CD14-positive monocyte (primary cell): ENCODE results near the gene RUSC2. TPM values are rescaled to one million over a fixed set of nuclear protein-coding genes. Genes with fewer than 3 reads are reported as not detected.

ENCODE experiments used
- DNase-seq, 3 donors: peaks; one replicate each; pipeline ENCODE4 v3.0.0-alpha.2; 2011 to 2022
- H2AFZ ChIP-seq: 2 replicates; pipeline ENCODE4 v1.6.0; 2012; ENCODE audit warnings: mild to moderate bottlenecking, low read depth, low read length, inconsistent platforms; ENCODE audit not compliant: insufficient read depth, poor library complexity, severe bottlenecking
- H3K27ac ChIP-seq, 2 donors: 1 replicate in 1 of 2; 2 replicates in 1 of 2; pipeline ENCODE4 v1.5.1; 2012 to 2013; ENCODE audit warnings: low read length in 2 of 2, control low read depth in 1 of 2, inconsistent platforms in 1 of 2, low read depth in 1 of 2, mild to moderate bottlenecking in 1 of 2
- H3K27me3 ChIP-seq, 2 donors: one replicate each; pipeline versions ENCODE4 v1.6.0 to v1.6.1; 2011 to 2013; ENCODE audit warnings: low read length in 2 of 2; ENCODE audit not compliant: control insufficient read depth in 2 of 2, insufficient read depth in 2 of 2
- H3K36me3 ChIP-seq, 2 donors: replicated peaks in 1 of 2; 1 replicate in 1 of 2; 2 replicates in 1 of 2; pipeline versions ENCODE4 v1.5.1 to v1.6.1; 2012 to 2013; ENCODE audit warnings: low read length in 2 of 2, control low read depth in 1 of 2, inconsistent platforms in 1 of 2, mild to moderate bottlenecking in 1 of 2; ENCODE audit not compliant: insufficient read depth in 2 of 2, control insufficient read depth in 1 of 2
- H3K4me1 ChIP-seq, 2 donors: 1 replicate in 1 of 2; 2 replicates in 1 of 2; pipeline versions ENCODE4 v1.5.1 to v1.6.1; 2012 to 2013; ENCODE audit warnings: low read length in 2 of 2, control low read depth in 1 of 2, inconsistent platforms in 1 of 2, mild to moderate bottlenecking in 1 of 2, moderate library complexity in 1 of 2; ENCODE audit not compliant: insufficient read depth in 2 of 2, control insufficient read depth in 1 of 2
- H3K4me2 ChIP-seq: replicated peaks from 2 replicates; pipeline ENCODE3; 2012; ENCODE audit warnings: low read length, moderate library complexity, mild to moderate bottlenecking; ENCODE audit not compliant: poor library complexity, severe bottlenecking; ENCODE audit errors: extremely low read depth
- H3K4me3 ChIP-seq, 3 experiments: fragments of 200-600 bp in 1 of 3; sonication (generic) in 1 of 3; replicated peaks in 1 of 3; 1 replicate in 2 of 3; 2 replicates in 1 of 3; pipeline ENCODE4 v1.5.1; 2011 to 2013; ENCODE audit warnings: low read length in 3 of 3, mild to moderate bottlenecking in 3 of 3, control low read depth in 2 of 3, low read depth in 2 of 3, inconsistent platforms in 1 of 3, moderate library complexity in 1 of 3
- H3K79me2 ChIP-seq: 2 replicates; pipeline ENCODE4 v1.6.0; 2012; ENCODE audit warnings: mild to moderate bottlenecking, control low read depth, inconsistent platforms, low read length, moderate library complexity; ENCODE audit not compliant: insufficient read depth
- H3K9ac ChIP-seq: 2 replicates; pipeline ENCODE4 v1.6.0; 2017; ENCODE audit warnings: low read length, mild to moderate bottlenecking; ENCODE audit not compliant: insufficient read depth, poor library complexity, severe bottlenecking
- H3K9me3 ChIP-seq, 2 donors: replicated peaks in 1 of 2; 1 replicate in 1 of 2; 2 replicates in 1 of 2; pipeline versions ENCODE4 v1.5.1 to v1.6.1; 2012 to 2013; ENCODE audit warnings: low read length in 2 of 2, control low read depth in 1 of 2; ENCODE audit not compliant: control insufficient read depth in 1 of 2, insufficient read depth in 1 of 2
- H4K20me1 ChIP-seq: 2 replicates; pipeline ENCODE4 v1.6.0; 2012; ENCODE audit warnings: mild to moderate bottlenecking, low read length, control low read depth, moderate library complexity; ENCODE audit not compliant: insufficient read depth
- H3K27ac Mint-ChIP-seq, 7 donors: one replicate each; pipeline ENCODE4 v1.8.0; 2020; ENCODE audit warnings: mild to moderate bottlenecking in 7 of 7, mixed read lengths in 7 of 7, moderate library complexity in 6 of 7, inconsistent platforms in 2 of 7
- H3K27me3 Mint-ChIP-seq, 3 donors: one replicate each; pipeline ENCODE4 v1.8.0; 2021 to 2022; ENCODE audit warnings: low read depth in 3 of 3, mild to moderate bottlenecking in 3 of 3, mixed read lengths in 3 of 3, moderate library complexity in 3 of 3, inconsistent platforms in 1 of 3
- H3K36me3 Mint-ChIP-seq, 2 donors: one replicate each; pipeline ENCODE4 v1.8.0; 2020; ENCODE audit warnings: mixed read lengths in 2 of 2, inconsistent platforms in 1 of 2, mild to moderate bottlenecking in 1 of 2
- H3K4me1 Mint-ChIP-seq: one replicate; pipeline ENCODE4 v1.8.0; 2020; ENCODE audit warnings: mild to moderate bottlenecking, mixed read lengths
- H3K4me3 Mint-ChIP-seq, 2 donors: one replicate each; pipeline ENCODE4 v1.8.0; 2020; ENCODE audit warnings: mild to moderate bottlenecking in 2 of 2, mixed read lengths in 2 of 2, moderate library complexity in 1 of 2
- H3K9me3 Mint-ChIP-seq, 7 donors: one replicate each; pipeline ENCODE4 v1.8.0; 2020 to 2022; ENCODE audit warnings: mixed read lengths in 7 of 7, mild to moderate bottlenecking in 6 of 7, moderate library complexity in 6 of 7, inconsistent platforms in 2 of 7
- CTCF ChIP-seq: fragments of 200-600 bp; IDR thresholded peaks from one replicate; pipeline ENCODE4 v1.8.0; 2022; ENCODE audit warnings: antibody characterized with exemption, mild to moderate bottlenecking
- WGBS: methylation state at CpG from one replicate; pipeline ENCODE4 v1.1.5; 2013; ENCODE audit warnings: missing lambda C conversion rate; ENCODE audit not compliant: insufficient coverage; 5-methylcytosine and 5-hydroxymethylcytosine counted together
- intact Hi-C, 2 donors: fragments of 100-400 bp; cut with micrococcal nuclease; formaldehyde crosslinking; loops; one replicate each; pipeline versions ENCODE4 v1.15.0 to v1.15.1; 2023
- polyA plus RNA-seq, 3 donors: library from polyadenylated mRNA; depleted of rRNA in 1 of 3; unstranded in 2 of 3; stranded (reverse) in 1 of 3; fragments of 300-500 nt in 2 of 3; fragments of >200 nt in 1 of 3; fragmentation: Illumina TruSeq in 2 of 3; gene quantifications; 1 replicate in 2 of 3; 2 replicates in 1 of 3; pipeline ENCODE4 v1.2.3, GENCODE V29; 2012 to 2021

The RUSC2 gene
- polyA plus RNA-seq, 3 donors: 2.2 to 18.8 (median 3.7) TPM

- Mint-ChIP-seq H3K9me3 (peaks cover 0 to 6% (median 0%) of the 10 kb centered on the region in 7 donors), H3K36me3 (no peaks in the 10 kb centered on the region), H3K27ac (no peak overlapping the region), H3K27me3 (peaks cover 5 to 11% (median 6%) of the 10 kb centered on the region in 3 donors), H3K4me1 (no peaks in the 10 kb centered on the region), H3K4me3 (no peak overlapping the region)
- Histone ChIP-seq H2AFZ (no peak overlapping the region), H3K4me3 (no peak overlapping the region), H3K4me1 (no peaks in the 10 kb centered on the region), H3K27me3 (peaks cover 0 to 3% of the 10 kb centered on the region in 2 donors), H3K9me3 (peaks cover 0 to 6% of the 10 kb centered on the region in 2 donors), H3K9ac (no peak overlapping the region), H3K4me2 (no peak overlapping the region), H3K27ac (no peak overlapping the region), H4K20me1 (no peaks in the 10 kb centered on the region), H3K36me3 (no peaks in the 10 kb centered on the region), H3K79me2 (no peaks in the 10 kb centered on the region)
- no peak for TF ChIP-seq CTCF
- intact Hi-C loops: no loop called here
- no CpG with 5 or more reads among the region's 1 CpG for WGBS
- no peak for DNase-seq
These were observed 41.4 kb upstream of the RUSC2 start for GRCh38 chr9:35448496-35448895.

DNA sequence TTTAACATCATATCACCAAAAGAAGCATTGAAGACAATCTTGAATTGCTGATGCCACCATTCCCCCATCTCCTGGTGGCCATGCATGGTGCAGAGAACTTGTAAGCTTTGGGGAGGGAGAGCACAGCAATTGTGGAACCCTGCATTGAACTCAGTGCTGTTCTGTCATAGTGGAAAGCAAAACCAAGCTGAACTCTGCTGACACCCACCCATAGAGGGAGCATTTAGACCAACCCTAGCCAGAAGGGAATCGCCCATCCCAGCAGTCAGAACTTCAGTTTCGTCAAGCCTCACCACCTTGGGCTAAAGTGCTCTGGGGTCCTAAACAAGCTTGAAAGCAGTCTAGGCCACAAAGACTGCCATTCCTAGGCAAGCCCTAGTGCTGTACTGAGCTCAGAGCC, 37.4 kb upstream of the RUSC2 start:
- no peak for DNase-seq
- Mint-ChIP-seq H3K27me3 (peaks cover 2 to 12% (median 5%) of the 10 kb centered on the region in 3 donors), H3K4me1 (no peaks in the 10 kb centered on the region), H3K36me3 (no peaks in the 10 kb centered on the region), H3K9me3 (peaks cover 7 to 15% (median 11%) of the 10 kb centered on the region in 7 donors), H3K27ac (no peak overlapping the region), H3K4me3 (no peak overlapping the region)
- intact Hi-C loops: no loop called here
- H3K27ac ChIP-seq: no peak overlapping the region
- peaks cover 0 to 3% of the 10 kb centered on the region in 2 donors for H3K27me3 ChIP-seq
- no peak for TF ChIP-seq CTCF
- no peaks in the 10 kb centered on the region for H3K4me1 ChIP-seq
- H3K4me3 ChIP-seq: no peak overlapping the region
- H3K79me2 ChIP-seq: no peaks in the 10 kb centered on the region
- WGBS: 94% methylated on average over 2 of the region's 2 CpGs
- H3K4me2 ChIP-seq: no peak overlapping the region
- H3K9ac ChIP-seq: no peak overlapping the region
- H3K36me3 ChIP-seq: no peaks in the 10 kb centered on the region
- H2AFZ ChIP-seq: no peak overlapping the region
- no peaks in the 10 kb centered on the region for H4K20me1 ChIP-seq
- peaks cover 0 to 14% of the 10 kb centered on the region in 2 donors for H3K9me3 ChIP-seq
